Measurements from ENCODE around the gene BEAN1.
"Not testable (repeated sequence)": the region's sequence is repeated elsewhere in the genome, so short reads cannot be mapped to it uniquely, and the experiment has no call there.

BEAN1 gene

DNA sequence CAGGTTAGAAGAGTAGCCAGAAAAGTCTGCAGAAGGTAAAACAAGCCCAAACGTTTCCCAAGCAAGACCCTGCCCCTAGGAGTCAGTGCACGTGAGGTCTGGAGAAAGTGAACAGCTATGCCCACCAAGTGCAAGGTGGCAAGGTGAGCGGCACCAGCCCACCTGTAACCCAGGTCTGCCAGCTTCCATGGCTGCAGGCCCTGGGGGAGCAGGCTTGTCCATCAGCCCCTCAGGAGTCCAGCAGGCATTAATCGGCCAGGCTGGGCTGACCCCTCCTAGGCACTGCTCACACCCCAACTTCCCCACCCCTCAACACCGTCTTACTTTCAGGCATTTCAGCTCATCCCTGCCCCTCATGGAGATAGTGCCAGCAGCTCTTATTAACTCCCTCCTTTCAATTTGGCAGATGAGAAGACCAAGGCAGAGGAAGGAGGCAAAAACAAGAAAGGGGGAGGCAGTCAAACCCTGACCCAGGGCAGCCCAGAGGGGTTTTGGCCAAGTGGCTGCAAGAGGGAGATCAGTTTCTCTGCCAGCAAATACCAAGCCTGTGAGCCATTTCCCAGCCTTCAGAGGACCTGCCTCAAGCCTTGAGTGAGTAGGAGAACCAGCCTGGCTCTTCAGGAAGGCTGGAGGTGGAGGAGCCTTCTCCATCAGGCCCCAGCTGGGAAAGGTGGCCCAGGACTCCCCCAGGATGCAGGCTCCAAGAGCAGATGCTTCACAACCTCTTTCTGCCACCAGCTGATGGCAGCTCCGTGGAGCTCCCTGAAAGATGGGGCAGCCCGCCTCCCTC is 14.7 kb downstream of the BEAN1 start:
- no peak for DNase-seq

- no peak for DNase-seq
Measured at GRCh38 chr16:66442502-66443268, 15.6 kb downstream of the BEAN1 start.

DNA sequence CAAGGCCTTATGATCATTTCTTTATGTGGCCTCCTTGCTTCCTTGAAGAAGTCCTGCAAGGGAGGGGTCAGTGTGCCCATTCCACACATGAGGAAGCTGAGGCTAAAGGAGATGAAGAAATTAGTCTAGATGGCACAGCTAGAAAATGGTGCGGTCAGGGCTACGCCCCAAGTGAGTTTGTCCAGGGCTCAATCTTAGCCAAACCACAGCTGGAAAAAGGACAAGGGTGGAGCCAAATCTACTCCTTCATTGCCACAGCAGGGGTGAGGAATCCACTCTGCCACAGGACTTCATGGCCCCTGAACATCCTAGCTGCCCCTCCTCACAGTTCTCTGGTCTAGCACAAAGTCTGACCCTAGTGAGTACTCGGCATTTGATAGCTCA is 16.2 kb downstream of the BEAN1 start:
- DNase-seq = no peak

- DNase-seq = no peak
Measured at GRCh38 chr16:66444049-66444481, 17.0 kb downstream of the BEAN1 start.

DNA sequence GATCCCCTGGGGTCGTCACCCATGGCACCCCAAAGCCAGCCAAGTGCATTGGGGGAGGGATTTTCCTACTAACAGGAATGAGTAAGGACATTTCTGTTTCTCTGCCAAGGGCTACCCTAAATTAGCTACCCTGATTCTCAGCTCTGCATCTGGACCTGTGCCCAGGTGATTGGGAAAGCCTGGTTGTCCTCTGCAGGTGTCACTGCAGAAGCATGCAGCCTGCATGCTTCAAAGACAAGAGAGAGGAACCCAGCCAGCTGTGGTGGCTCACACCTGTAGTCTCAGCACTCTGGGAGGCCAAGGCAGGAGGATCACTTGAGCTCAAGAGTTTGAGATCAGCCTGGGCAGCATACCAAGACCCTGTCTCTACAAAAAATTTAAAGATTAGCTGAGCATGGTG is 19.6 kb downstream of the BEAN1 start:
- no peak for DNase-seq

DNA sequence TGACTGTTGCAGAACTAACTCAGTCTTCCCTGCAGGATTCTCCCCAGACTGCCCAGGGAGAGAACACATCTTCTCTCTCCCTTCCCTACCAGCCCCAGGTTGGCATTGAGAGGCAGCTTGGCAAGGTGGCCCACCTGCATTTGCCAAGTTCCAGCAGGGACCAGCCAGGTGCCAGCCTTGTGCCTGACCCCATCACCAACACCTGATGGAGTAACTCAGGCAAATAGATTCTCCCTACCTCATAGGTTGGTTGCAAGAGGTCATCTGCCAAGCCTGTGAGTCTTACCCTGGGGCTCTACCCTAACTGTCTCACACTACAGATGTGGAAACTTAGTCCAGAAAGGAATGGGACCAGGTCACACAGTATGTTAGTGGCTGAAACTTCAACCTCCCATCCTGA is 20.4 kb downstream of the BEAN1 start:
- DNase-seq = no peak

DNA sequence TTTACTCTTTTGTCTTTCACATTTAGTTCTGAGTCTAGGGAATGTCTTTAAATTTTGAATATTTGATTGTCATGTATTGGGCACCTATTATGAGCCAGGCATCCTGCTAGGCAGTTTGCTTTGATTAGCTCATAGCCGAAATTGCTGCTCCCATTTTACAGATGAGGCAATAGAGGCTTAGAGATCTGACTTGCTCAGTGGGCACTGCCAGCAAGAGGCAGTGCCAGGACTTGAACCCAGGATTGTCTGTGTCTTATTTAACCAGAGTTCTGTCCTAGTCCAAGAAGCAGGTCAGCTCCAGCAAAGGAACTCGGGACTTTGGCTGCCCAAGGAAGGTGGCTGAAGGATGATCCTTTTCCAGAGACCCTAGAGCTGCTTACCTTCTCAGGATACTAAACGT is 24.5 kb downstream of the BEAN1 start:
- no peak for DNase-seq

- DNase-seq = not testable (repeated sequence)
Measured at GRCh38 chr16:66453230-66453629, 26.1 kb downstream of the BEAN1 start.

- no peak for DNase-seq
Measured at GRCh38 chr16:66454751-66455150, 27.7 kb downstream of the BEAN1 start.

DNA sequence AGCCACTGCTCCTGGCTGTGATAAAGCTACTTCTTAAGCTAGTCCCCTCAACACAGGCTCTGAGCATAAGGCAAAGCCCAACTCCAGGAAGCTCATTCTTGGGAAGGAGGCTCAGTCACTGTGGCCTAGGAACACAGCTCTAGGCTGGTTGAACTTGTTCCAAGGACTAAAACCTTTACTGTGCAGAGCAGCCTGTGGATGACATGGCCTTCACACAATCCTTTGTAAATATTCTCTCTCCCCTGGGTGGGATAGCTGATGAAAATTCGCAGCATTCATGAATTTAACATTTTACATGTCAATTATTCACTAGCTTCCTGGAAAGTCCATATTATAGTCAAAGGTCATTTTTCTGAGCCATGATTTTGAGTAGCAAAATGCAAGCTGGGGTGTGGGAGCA is 28.9 kb downstream of the BEAN1 start:
- no peak for DNase-seq

DNA sequence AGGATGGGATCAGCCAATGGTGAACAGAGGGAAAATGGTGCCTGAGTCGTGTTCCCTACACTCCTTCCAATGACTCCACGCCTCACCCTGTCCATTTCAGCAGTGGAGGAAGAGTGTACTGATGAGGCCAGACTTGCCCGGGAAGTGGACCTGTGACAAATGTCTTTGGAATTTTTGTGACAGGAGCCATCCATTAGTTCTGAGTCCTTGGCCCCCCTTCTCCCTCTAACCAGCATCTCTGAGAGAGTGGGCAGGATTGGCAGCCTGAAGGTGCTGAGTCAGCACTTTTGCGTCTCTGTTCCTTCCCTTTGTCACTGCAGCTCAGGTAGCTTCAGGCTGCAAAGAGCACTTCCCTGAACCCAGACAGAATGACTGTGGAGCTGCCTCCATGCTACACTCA is 30.8 kb downstream of the BEAN1 start:
- DNase-seq = no peak

GRCh38 chr16:66458292-66458691 is 31.2 kb downstream of the BEAN1 start:
- no peak for DNase-seq

DNA sequence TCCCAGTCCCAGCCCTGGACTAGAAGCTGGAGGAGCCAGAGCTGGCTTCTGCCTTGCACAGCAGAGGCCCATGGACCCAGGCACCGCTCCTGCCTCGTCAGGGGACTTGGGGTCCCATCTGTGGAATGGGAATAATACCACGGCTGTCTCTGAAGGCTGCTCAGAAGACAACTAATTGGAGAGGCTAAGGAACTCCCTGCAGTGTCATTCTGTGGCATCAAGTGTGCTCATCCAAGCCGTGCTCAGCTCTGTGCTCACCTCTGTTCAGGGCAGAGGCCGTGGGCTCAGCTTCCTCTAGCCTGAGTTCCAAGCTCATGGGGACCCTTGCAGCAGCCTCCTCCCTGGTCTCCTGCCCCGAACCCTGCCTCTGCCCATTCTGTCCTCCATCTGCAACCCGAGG is 31.8 kb downstream of the BEAN1 start:
- DNase-seq = no peak

GRCh38 chr16:66459878-66460277 is 32.8 kb downstream of the BEAN1 start:
- no peak for DNase-seq

GRCh38 chr16:66460703-66461102 is 33.6 kb downstream of the BEAN1 start:
- no peak for DNase-seq

- DNase-seq = no peak
Measured at GRCh38 chr16:66462912-66463311, 35.8 kb downstream of the BEAN1 start.

DNA sequence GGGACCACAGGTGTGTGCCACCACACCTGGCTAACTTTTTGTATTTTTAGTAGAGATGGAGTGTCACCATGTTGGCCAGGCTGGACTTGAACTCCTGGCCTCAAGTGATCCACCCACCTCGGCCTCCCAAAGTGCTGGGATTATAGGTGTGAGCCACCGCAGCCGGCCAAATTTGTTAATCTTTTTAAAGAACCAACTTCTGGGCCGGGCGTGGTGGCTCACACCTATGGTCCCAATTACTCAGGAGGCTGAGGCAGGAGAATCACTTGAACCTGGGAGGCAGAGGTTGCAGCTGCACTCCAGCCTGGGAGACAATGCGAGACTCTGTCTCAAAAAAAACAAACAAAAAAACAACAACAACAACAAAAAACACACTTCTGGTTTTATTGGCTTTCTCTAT is 38.9 kb downstream of the BEAN1 start:
- not testable (repeated sequence) for DNase-seq

- DNase-seq = not testable (repeated sequence)
Measured at GRCh38 chr16:66466636-66467035, 39.5 kb downstream of the BEAN1 start.

GRCh38 chr16:66467611-66468010 is 40.5 kb downstream of the BEAN1 start:
- DNase-seq = no peak

GRCh38 chr16:66468321-66468965 is 41.3 kb downstream of the BEAN1 start:
- no peak for DNase-seq

DNA sequence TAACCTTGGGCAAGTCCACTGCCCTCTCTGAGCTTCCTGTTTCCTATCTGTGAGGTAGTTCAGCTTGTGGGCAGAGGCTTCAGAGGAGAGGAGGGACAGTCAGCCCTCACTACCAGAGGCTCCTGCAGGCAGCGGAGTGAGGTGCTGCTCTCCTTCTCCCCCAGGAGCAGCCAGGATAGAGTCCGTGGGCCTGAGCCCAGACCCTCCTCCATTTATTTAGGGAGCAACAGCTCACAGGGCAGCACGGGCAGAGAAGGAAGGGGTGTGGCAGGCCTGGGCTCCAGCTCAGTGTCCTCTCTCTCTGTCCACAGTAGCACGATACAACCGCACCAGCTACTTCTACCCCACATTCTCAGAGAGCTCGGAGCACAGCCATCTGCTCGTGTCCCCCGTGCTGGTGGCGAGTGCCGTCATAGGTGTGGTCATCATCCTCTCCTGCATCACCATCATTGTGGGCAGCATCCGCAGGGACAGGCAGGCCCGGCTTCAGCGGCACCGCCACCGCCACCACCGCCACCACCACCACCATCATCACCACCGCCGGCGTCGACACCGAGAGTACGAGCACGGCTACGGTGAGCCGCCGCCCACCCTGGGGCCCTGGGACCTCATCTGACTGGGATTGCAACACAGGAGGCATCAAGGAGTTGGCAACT is 42.3 kb downstream of the BEAN1 start:
- DNase-seq = no peak

DNA sequence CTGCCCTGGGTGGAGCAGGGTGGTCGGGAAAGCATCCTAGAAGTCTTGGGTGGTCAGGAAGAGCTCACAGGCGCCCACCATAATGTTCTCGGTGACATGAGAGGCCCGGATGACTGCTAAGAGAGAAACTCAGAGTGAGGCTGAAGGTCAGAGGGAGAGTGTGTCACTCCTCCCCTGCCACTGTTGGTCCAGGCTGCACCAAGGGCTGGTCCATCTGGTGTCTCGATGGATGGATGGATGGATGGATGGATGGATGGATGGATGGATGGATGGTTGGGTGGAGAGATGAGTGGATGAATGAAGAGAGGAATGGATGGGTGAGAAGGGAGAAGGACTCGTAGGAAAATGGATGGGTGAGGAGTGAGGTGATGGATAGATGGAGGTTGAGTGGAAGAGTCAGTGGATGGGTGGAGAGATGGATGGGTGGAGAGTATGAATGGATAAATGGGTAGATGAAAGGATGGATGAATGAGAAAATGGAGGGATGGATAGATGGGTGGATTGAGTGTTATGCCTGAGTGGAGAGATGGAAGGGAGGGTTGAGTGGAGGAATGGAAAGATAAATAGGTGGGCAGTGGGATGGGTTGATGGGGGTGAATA is 43.0 kb downstream of the BEAN1 start:
- no peak for DNase-seq

DNA sequence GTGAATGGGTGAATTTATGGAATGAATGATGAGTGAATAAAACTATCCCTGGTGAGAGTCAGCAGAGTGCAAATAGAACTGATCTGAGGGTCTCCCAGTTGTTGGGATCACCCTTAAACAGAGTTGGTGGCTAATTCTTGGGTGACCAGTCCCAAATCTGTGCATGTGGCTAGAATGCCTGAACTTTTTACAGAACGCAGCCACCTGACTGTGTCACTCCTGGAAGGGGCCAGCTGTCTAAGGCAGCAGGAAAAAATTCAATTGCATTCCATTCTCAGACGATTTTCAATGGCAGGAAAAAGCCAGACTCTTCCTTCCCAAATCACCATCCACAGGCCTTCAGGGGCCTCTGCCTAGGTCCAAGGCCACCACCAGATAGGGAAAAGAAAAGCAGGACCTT is 43.5 kb downstream of the BEAN1 start:
- DNase-seq = no peak

Data from NCI-H510A treated with DMSO at 0.1 percent for 48 hours (cell line).